Renal cortex interstitium (tissue), 11 donors: Measurements from ENCODE around the gene FOXO3. TPM values are rescaled to one million over a fixed set of nuclear protein-coding genes. Genes with fewer than 3 reads are reported as not detected.
A peak's percentile ranks its signal among the peaks of the same experiment; 100 is the strongest.

Source experiments
- DNase-seq, 11 donors: peaks; one replicate each; pipeline ENCODE4 v3.0.0-alpha.2; 2013; ENCODE audit warnings: low read depth in 9 of 11, low spot score in 4 of 11; ENCODE audit errors: extremely low read depth in 1 of 11
- polyA plus RNA-seq, 3 donors: library from polyadenylated mRNA; unstranded; fragments of 120-200 nt; gene quantifications; one replicate each; pipeline ENCODE4 v1.2.1, GENCODE V29; 2013; ENCODE audit not compliant: insufficient read length in 3 of 3

Gene FOXO3
- polyA plus RNA-seq, 3 donors: 50.4 to 54.4 (median 50.6) TPM

- DNase-seq: no peak
Measured at GRCh38 chr6:108565091-108565766, 4.5 kb downstream of the FOXO3 start.

GRCh38 chr6:108565893-108566292 lies 5.2 kb downstream of the FOXO3 start:
- peak in 1 of 11 donors; percentile 31 for DNase-seq

- no peak for DNase-seq
Measured at GRCh38 chr6:108566406-108566805, 5.7 kb downstream of the FOXO3 start.

- no peak for DNase-seq
Measured at GRCh38 chr6:108568101-108568500, 7.4 kb downstream of the FOXO3 start.

- no peak for DNase-seq
Measured at GRCh38 chr6:108568551-108569305, 8.0 kb downstream of the FOXO3 start.

- no peak for DNase-seq
Measured at GRCh38 chr6:108570517-108570916, 9.8 kb downstream of the FOXO3 start.

- DNase-seq: no peak
Measured at GRCh38 chr6:108574457-108575141, 13.9 kb downstream of the FOXO3 start.

- no peak for DNase-seq
Measured at GRCh38 chr6:108575905-108576494, 15.3 kb downstream of the FOXO3 start.

GRCh38 chr6:108576709-108577108 lies 16.0 kb downstream of the FOXO3 start:
- no peak for DNase-seq

GRCh38 chr6:108578166-108578565 lies 17.4 kb downstream of the FOXO3 start:
- DNase-seq: no peak

GRCh38 chr6:108578595-108579327 lies 18.0 kb downstream of the FOXO3 start:
- DNase-seq: no peak

- no peak for DNase-seq
Measured at GRCh38 chr6:108579328-108579721, 18.6 kb downstream of the FOXO3 start.

- no peak for DNase-seq
Measured at GRCh38 chr6:108580646-108581045, 19.9 kb downstream of the FOXO3 start.

GRCh38 chr6:108581237-108581931 lies 20.7 kb downstream of the FOXO3 start:
- peak in 1 of 11 donors; percentile 39 for DNase-seq

GRCh38 chr6:108581932-108582475 lies 21.3 kb downstream of the FOXO3 start:
- DNase-seq: no peak

GRCh38 chr6:108582618-108583017 lies 21.9 kb downstream of the FOXO3 start:
- DNase-seq: no peak

GRCh38 chr6:108584323-108584722 lies 23.6 kb downstream of the FOXO3 start:
- no peak for DNase-seq

GRCh38 chr6:108585359-108585758 lies 24.6 kb downstream of the FOXO3 start:
- DNase-seq: no peak
